ENCODE data around the gene GFM1.

GRCh38 chr3:158737410-158737809 is 93.1 kb downstream of the GFM1 start:
- TF ChIP-seq POLR2A (IDR thresholded peaks at IDR 0.05): no peak
- TF ChIP-seq CTCF (IDR thresholded peaks at IDR 0.05): no peak
